Posterior cingulate gyrus (tissue), 11 donors: ENCODE data around the gene KIR3DL3.
"Not testable (repeated sequence)": the region's sequence is repeated elsewhere in the genome, so short reads cannot be mapped to it uniquely, and the experiment has no call there.

Source experiments
- DNase-seq, 10 donors: peaks; one replicate each; pipeline versions ENCODE4 v3.0.0 to v3.0.0-alpha.2; 2020 to 2021; ENCODE audit warnings: mixed read lengths in 3 of 10
- intact Hi-C: fragments of 100-400 bp; cut with DNase I; formaldehyde crosslinking; loops from one replicate; pipeline ENCODE4 v1.15.1; 2023

The KIR3DL3 gene

DNA sequence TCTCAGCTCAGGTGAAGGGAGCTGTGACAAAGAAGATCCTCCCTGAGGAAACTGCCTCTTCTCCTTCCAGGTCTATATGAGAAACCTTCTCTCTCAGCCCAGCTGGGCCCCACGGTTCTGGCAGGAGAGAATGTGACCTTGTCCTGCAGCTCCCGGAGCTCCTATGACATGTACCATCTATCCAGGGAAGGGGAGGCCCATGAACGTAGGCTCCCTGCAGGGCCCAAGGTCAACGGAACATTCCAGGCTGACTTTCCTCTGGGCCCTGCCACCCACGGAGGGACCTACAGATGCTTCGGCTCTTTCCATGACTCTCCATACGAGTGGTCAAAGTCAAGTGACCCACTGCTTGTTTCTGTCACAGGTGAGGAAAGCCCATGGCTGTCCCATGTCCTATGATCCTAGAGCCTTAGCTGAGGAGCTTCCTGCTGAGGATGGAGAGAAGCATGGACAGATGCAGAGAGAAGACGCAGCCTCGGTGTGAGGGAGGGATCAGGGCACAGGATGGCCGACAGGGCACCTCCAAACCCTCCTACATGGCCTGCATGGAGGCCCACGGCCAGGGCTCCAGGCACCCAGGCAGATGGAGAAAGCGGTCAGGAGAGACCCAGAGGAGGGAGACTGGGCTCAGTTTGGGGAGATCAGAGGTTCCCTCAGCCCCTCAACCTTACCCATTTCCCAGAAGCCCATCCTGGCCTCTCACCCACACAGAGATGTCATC lies 51.0 kb downstream of the KIR3DL3 start:
- intact Hi-C loops, DNase-seq: not testable (repeated sequence)

GRCh38 chr19:54775830-54776229 lies 51.6 kb downstream of the KIR3DL3 start:
- intact Hi-C loops, DNase-seq: not testable (repeated sequence)

DNA sequence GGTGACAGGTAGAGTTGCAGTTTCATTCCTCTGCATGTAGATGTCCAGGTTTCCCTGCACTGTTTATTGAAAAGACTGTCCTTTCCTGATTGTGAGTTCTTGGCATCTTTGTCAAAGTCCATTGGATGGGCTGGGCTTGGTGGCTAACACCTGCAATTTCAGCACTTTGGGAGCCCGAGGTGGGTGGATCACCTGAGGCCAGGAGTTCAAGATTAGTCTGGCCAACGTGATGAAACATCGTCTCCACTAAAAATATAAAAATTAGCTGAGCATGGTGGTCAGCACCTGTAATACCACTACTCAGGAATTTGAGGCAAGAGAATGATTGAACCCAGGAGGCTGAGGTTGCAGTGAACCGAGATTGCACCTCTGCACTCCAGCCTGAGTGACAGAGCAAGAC lies 53.6 kb downstream of the KIR3DL3 start:
- DNase-seq, intact Hi-C loops: not testable (repeated sequence)

GRCh38 chr19:54778896-54779295 lies 54.7 kb downstream of the KIR3DL3 start:
- intact Hi-C loops, DNase-seq: not testable (repeated sequence)

DNA sequence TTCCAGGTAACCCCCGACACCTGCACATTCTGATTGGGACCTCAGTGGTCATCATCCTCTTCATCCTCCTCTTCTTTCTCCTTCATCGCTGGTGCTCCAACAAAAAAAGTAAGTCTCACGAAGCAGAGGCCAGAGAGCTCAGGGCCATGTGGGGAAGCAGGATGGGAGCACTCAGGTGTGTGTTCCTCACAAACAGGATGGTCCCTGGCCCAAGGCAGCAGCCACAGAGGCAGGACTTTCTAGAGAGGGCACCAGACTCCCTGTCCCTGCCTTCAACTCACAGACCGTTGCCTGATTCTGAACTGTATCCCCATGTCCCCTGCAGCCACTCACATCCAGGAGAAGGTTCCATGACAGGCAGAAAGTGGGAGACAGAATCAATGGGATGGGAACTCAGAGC lies 58.7 kb downstream of the KIR3DL3 start:
- not testable (repeated sequence) for DNase-seq

More for the DNA sequence above, 58.7 kb downstream of the KIR3DL3 start:
- intact Hi-C loops = not testable (repeated sequence)
